Ramos (cell line): Measurements from ENCODE around the gene UBE3C.
"Not testable (repeated sequence)": the region's sequence is repeated elsewhere in the genome, so short reads cannot be mapped to it uniquely, and the experiment has no call there.

Experiments used
- in situ Hi-C: fragments of 300-500 bp; cut with MboI; formaldehyde crosslinking; loops from one replicate; pipeline ENCODE4 v1.14.3; 2022; ENCODE audit warnings: low sequenced_read_pairs; ENCODE audit not compliant: unreplicated experiment

Gene UBE3C

GRCh38 chr7:157233677-157234076 is 95.0 kb downstream of the UBE3C start:
- in situ Hi-C loops, result no loop called here

GRCh38 chr7:157234271-157234670 is 95.5 kb downstream of the UBE3C start:
- in situ Hi-C loops, result no loop called here

DNA sequence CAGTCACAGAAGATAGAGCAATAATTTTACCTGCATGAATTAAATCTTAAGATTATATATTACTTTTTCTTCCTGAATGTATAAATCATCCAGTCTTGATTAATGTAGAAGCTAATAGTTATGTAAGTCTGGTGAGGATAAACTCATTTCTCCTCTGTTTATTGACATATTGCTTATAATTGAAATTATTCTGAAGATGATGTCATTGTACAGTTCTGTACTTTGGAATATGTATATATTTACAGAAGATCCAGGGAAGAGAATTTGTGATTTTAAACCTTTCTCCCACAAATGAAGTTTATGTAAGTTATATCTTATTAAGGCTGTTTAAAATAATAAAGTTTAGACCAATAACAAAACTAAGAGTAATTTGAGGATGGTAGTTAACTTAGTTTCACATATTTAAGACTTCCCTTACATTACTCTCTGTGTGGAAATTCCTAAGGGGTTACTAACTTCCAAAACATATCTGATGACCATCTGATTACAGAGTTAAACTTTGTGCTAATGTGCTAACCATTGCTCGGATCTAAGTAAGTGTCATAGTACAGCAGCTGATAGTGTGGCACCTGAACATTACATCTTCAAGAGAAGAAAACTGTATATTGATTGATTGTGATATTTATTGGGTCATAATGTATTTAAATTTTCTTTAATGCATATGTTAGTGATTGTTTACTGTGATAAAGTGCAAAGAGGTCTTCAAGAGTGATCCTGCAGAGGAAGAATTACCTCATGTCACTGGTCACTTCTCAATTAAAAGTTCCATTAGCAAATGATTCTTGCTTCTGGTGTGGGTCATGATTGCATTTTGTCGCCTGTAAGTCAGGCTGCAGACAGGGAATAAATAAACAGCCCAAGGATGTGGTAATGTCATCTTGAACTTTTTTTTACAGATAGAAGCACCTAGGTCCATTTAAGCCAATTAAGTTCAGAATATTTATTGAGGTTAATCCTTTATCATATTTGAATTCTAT is 96.9 kb downstream of the UBE3C start:
- in situ Hi-C loops, result no loop called here

GRCh38 chr7:157238087-157238486 is 99.4 kb downstream of the UBE3C start:
- in situ Hi-C loops, result no loop called here

DNA sequence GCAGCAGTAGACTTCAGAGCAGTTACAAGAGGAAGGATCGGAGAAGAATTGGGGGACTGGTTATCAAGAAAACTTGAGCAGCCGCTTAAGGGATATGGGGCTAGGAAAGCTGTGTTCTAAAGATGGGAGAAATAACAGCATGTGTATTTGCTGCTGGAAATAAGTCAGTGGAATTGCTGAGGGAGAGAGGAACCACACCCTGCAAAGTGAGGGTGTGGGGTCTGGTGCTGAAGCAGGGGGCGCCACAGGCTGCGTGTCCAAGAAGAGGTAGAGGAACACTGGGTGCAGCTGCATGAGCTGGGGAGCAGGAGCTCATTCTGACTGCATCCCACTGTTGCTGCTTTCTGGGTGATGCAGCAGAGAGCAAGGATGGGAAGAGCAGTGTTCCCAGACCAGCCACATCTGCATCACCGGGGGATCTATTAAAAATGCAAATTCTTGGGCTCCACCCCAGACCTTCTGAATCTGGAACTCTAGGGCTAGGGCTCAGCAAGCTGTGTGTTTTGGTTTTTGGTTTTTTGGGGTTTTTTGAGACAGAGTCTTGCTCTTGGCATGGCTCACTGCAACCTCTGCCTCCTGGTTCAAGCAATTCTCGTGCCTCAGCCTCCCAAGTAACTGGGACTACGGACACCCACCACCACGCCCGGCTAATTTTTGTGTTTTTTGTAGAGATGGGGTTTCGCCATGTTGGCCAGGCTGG is 101.0 kb downstream of the UBE3C start:
- in situ Hi-C loops, result no loop called here

GRCh38 chr7:157241631-157242030 is 102.9 kb downstream of the UBE3C start:
- in situ Hi-C loops, result no loop called here

GRCh38 chr7:157244516-157245294 is 106.0 kb downstream of the UBE3C start:
- in situ Hi-C loops, result no loop called here

- in situ Hi-C loops, result no loop called here
Observed at GRCh38 chr7:157246052-157246451, 107.3 kb downstream of the UBE3C start.

- in situ Hi-C loops, result no loop called here
Observed at GRCh38 chr7:157248659-157249058, 109.9 kb downstream of the UBE3C start.

- in situ Hi-C loops, result no loop called here
Observed at GRCh38 chr7:157250605-157251228, 112.0 kb downstream of the UBE3C start.

DNA sequence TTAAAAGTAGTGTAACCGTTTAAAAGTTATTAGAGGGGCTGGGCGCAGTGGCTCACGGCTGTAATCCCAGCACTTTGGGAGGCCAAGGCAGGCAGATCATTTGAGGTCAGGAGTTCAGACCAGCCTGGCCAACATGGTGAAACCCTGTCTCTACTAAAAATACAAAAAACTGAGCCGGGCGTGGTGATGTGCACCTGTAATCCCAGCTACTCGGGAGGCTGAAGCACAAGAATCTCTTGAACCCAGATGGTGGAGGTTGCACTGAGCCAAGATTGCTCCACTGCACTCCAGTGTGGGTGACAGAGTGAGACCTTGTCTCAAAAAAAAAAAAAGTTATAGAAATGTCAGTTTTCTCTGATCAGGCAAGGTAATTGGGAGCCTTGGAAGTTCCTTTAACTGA is 113.1 kb downstream of the UBE3C start:
- in situ Hi-C loops, result not testable (repeated sequence)

- in situ Hi-C loops, result no loop called here
Observed at GRCh38 chr7:157253850-157254249, 115.1 kb downstream of the UBE3C start.

- in situ Hi-C loops, result not testable (repeated sequence)
Observed at GRCh38 chr7:157254781-157255180, 116.1 kb downstream of the UBE3C start.

DNA sequence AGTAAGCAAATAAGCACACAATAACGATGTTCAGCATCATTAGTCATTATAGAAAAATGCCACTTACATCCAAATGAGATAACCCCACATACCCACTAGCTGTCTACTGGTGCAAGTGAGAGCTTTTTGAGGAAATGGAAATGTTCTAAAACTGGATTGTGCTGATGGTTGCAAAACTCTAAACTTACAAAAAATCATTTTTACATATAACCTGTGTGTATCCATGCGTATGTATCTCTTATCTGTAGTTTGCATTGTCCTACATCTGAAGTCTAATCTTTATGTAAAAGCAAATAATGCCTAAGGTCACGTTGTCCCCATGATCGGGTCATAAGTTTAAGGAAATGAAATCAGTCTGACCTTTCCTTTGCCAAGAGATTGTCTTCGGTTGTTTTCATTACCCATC is 116.5 kb downstream of the UBE3C start:
- in situ Hi-C loops, result no loop called here

DNA sequence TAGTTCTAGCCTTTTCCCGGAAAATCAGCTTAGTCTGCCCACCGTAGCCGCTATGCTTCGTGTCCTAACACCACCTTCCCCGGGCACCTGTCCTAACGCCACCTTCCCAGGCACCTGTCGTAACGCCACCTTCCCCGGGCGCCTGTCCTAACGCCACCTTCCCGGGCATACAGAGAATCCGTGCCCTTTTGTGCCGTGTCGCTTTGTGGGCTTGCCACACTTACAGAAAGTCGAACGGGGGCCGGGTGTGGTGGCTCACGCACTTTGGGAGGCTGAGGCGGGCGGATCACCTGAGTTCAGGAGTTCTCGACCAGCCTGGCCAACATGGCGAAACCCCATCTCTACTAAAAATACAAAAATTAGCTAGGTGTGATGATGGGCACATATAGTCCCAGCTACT is 124.4 kb downstream of the UBE3C start:
- in situ Hi-C loops, result no loop called here

- in situ Hi-C loops, result no loop called here
Observed at GRCh38 chr7:157265051-157265450, 126.3 kb downstream of the UBE3C start.

DNA sequence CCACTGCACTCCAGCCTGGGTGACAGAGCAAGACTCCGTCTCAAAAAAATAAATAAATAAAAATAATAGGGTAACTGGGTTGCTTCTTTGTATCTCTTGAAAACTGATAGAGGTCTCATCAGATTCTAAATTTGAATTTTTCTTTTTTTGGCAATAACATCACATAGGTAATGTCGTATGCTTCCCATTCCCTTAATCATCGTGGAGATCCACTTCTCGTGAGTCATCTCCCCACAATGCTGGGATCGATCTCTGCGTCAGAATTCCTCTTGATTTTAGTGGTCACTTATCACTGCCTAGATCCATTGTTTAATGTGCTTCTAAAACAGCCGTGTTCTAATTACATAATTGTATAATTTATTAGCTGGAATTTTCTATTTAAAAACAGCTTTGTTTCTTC is 127.5 kb downstream of the UBE3C start:
- in situ Hi-C loops, result no loop called here

DNA sequence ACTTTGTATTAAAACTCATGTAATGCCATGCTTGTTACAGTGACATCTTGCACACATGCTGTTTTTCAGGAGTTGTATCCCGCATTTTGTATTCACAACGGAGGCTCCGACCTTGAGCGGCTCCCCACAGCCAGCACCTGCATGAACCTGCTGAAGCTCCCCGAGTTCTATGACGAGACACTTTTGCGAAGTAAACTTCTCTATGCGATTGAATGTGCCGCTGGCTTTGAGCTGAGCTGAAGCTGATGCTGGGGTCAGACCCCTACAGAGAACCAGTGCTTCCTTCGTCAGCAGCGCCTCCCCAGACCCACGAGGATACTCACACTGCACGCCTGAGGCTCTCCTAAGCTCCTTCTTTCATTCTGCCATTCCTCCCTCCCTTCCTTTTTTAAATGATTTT is 128.8 kb downstream of the UBE3C start:
- in situ Hi-C loops, result no loop called here

- in situ Hi-C loops, result no loop called here
Observed at GRCh38 chr7:157267956-157268355, 129.2 kb downstream of the UBE3C start.

DNA sequence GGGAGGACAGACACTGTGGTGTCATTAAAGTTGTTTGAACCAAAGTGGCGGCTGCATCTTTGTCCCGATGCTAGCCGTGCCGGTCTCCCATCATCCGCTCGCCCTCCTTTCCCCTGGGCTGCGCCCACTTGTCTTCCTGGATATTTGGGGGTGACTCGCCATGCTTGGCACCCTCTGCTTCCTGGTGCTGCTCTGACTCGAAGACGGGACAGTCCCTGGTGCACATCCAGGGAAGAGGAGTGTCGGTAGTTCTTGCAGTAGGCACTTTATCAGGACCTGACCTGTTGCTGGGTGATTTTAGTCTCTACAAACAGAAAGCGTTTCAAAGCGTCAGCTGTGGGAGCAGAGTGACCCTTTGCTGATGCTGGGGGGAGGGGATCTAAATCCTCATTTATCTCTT is 129.8 kb downstream of the UBE3C start:
- in situ Hi-C loops, result no loop called here
